HCT116 (cell line): Measurements from ENCODE around the gene STYXL2. TPM values are rescaled to one million over a fixed set of nuclear protein-coding genes. Genes with fewer than 3 reads are reported as not detected.

Experiments used
- ATAC-seq: fragments of 200-7000 bp; cut with Tn5 transposase; 2 replicates; pipeline ENCODE4 v1.9.1; 2020; ENCODE audit warnings: mild to moderate bottlenecking, moderate library complexity
- BruUV-seq: library from RNA; stranded (reverse); fragments of 400-500 nt; replicated peaks from 2 replicates; lab custom pipeline; 2021; lab: Mats Ljungman, UMichigan
- CTCF ChIA-PET: fragments of 300-600 bp; sonication (Branson Sonifier 250); formaldehyde crosslinking; loops from one replicate; lab custom pipeline; 2021; ENCODE audit warnings: antibody characterized with exemption; lab: Charles Lee
- POLR2A ChIA-PET: fragments of 300-600, 350-600 bp; sonication (Branson Sonifier 250); formaldehyde crosslinking; loops from one replicate; lab custom pipeline; 2021; ENCODE audit warnings: antibody characterized with exemption; lab: Charles Lee
- RAD21 ChIA-PET, 2 experiments: fragments of 300-600 bp; sonication (Branson Sonifier 250); formaldehyde crosslinking; loops; one replicate each; lab custom pipeline; 2023; ENCODE audit warnings: low total read pairs in 2 of 2; ENCODE audit not compliant: uncharacterized antibody in 2 of 2, unreplicated experiment in 2 of 2, low non-redundant PET in 1 of 2; lab: Charles Lee
- DNase-seq: peaks from one replicate; pipeline ENCODE4 v3.0.0-alpha.2; 2010; ENCODE audit warnings: low read depth, low spot score
- H2AFZ ChIP-seq: fragments of 200-600 bp; shearing (Covaris generic), sonication (generic); 2 replicates; pipeline ENCODE4 v1.6.1; 2017; ENCODE audit warnings: low read depth, mixed run types, mixed read lengths, antibody characterized with exemption, low read length; ENCODE audit not compliant: poor library complexity, severe bottlenecking
- H3K27ac ChIP-seq: 2 replicates; pipeline ENCODE4 v1.5.1; 2012; ENCODE audit warnings: low read depth, low read length
- H3K27me3 ChIP-seq: fragments of 200-600 bp; sonication (generic); 2 replicates; pipeline ENCODE4 v1.6.1; 2016; ENCODE audit warnings: mixed run types, low read length, mixed read lengths; ENCODE audit not compliant: insufficient read depth
- H3K36me3 ChIP-seq, 2 experiments: fragments of 200-500 bp in 1 of 2; fragments of 200-600 bp in 1 of 2; sonication (Bioruptor generic) in 1 of 2; sonication (generic) in 1 of 2; 2 replicates each; pipeline versions ENCODE4 v1.5.1 to v1.6.1; 2014 to 2016; ENCODE audit warnings: low read length in 2 of 2, inconsistent platforms in 1 of 2, mixed read lengths in 1 of 2, mixed run types in 1 of 2; ENCODE audit not compliant: insufficient read depth in 2 of 2, control insufficient read depth in 1 of 2
- H3K4me1 ChIP-seq, 2 experiments: fragments of 200-600 bp in 1 of 2; sonication (generic) in 1 of 2; 2 replicates each; pipeline versions ENCODE4 v1.5.1 to v1.6.1; 2012 to 2017; ENCODE audit warnings: low read length in 2 of 2, inconsistent platforms in 1 of 2, mild to moderate bottlenecking in 1 of 2, mixed read lengths in 1 of 2, mixed run types in 1 of 2, moderate library complexity in 1 of 2; ENCODE audit not compliant: insufficient read depth in 2 of 2, control insufficient read depth in 1 of 2
- H3K4me2 ChIP-seq: fragments of 200-600 bp; sonication (generic); 2 replicates; pipeline ENCODE4 v1.6.1; 2017; ENCODE audit warnings: mixed run types, low read length, mixed read lengths
- H3K4me3 ChIP-seq, 2 experiments: fragments of 200-600 bp in 1 of 2; sonication (generic) in 1 of 2; replicated peaks in 1 of 2; 2 replicates each; pipeline ENCODE4 v1.5.1; 2011 to 2016; ENCODE audit warnings: low read length in 2 of 2, control low read depth in 1 of 2, low read depth in 1 of 2, mild to moderate bottlenecking in 1 of 2, mixed read lengths in 1 of 2, mixed run types in 1 of 2
- H3K79me2 ChIP-seq: fragments of 200-600 bp; sonication (generic); 2 replicates; pipeline ENCODE4 v1.6.1; 2017; ENCODE audit warnings: mild to moderate bottlenecking, mixed run types, low read length, moderate library complexity, mixed read lengths; ENCODE audit not compliant: insufficient read depth
- H3K9ac ChIP-seq: fragments of 200-600 bp; sonication (generic); 2 replicates; pipeline ENCODE4 v1.6.1; 2016; ENCODE audit warnings: low read length, mixed read lengths
- H3K9me2 ChIP-seq: fragments of 200-600 bp; sonication (generic), shearing (Covaris generic); 2 replicates; pipeline ENCODE4 v1.6.1; 2017; ENCODE audit warnings: mixed run types, mild to moderate bottlenecking, moderate library complexity; ENCODE audit not compliant: insufficient read depth
- H3K9me3 ChIP-seq, 2 experiments: fragments of 200-500 bp in 1 of 2; fragments of 200-600 bp in 1 of 2; sonication (Bioruptor generic) in 1 of 2; sonication (generic) in 1 of 2; 2 replicates each; pipeline ENCODE4 v1.6.1; 2014 to 2017; ENCODE audit warnings: low read length in 2 of 2, mixed read lengths in 2 of 2, inconsistent platforms in 1 of 2, low read depth in 1 of 2, mild to moderate bottlenecking in 1 of 2, mixed run types in 1 of 2, moderate library complexity in 1 of 2; ENCODE audit not compliant: control insufficient read depth in 1 of 2, insufficient read depth in 1 of 2
- H4K20me1 ChIP-seq: fragments of 200-600 bp; sonication (generic), shearing (Covaris generic); 2 replicates; pipeline ENCODE4 v1.6.1; 2017; ENCODE audit warnings: mixed run types, mild to moderate bottlenecking, moderate library complexity; ENCODE audit not compliant: insufficient read depth
- CEBPB ChIP-seq: IDR thresholded peaks from 2 replicates; pipeline ENCODE4 v1.6.1; 2012; ENCODE audit warnings: low read depth
- JUND ChIP-seq: IDR thresholded peaks from 2 replicates; pipeline ENCODE4 v1.6.1; 2012
- TCF7L2 ChIP-seq: IDR thresholded peaks from 2 replicates; pipeline ENCODE4 v1.7.0; 2011; ENCODE audit warnings: borderline replicate concordance, inconsistent platforms; ENCODE audit not compliant: insufficient read depth, insufficient read length; ENCODE audit errors: extremely low read depth
- ZBTB33 ChIP-seq: IDR thresholded peaks from 2 replicates; pipeline ENCODE4 v1.6.1; 2011; ENCODE audit warnings: mild to moderate bottlenecking, low read length, moderate library complexity; ENCODE audit not compliant: insufficient replicate concordance; ENCODE audit errors: extremely low read depth
- ZNF274 ChIP-seq: fragments of 200-500 bp; sonication (Bioruptor generic); IDR thresholded peaks from 2 replicates; pipeline ENCODE4 v1.6.1; 2014; ENCODE audit warnings: mild to moderate bottlenecking, low read depth, low read length, inconsistent platforms
- intact Hi-C: fragments of 100-400 bp; cut with micrococcal nuclease; formaldehyde crosslinking; loops from 2 replicates; pipeline ENCODE4 v1.10.0; 2022
- total RNA-seq: library from RNA; stranded (reverse); gene quantifications from one replicate; pipeline ENCODE4 v1.2.1, GENCODE V29; 2021; ENCODE audit not compliant: unreplicated experiment

Gene STYXL2
- total RNA-seq, 1 experiment from 2014 or later, result not detected

- Histone ChIP-seq H3K4me3 (no peak overlapping the region), H3K4me2 (no peak overlapping the region), H4K20me1 (no peaks in the 10 kb centered on the region), H3K27ac (no peak overlapping the region), H3K9me2 (no peaks in the 10 kb centered on the region), H3K4me1 (peaks cover 0 to 26% of the 10 kb centered on the region in 2 experiments; a peak in 2 of 4 replicates), H3K79me2 (no peaks in the 10 kb centered on the region), H3K36me3 (no peaks in the 10 kb centered on the region), H2AFZ (peak overlapping the region; percentile 79), H3K9ac (no peak overlapping the region), H3K9me3 (no peaks in the 10 kb centered on the region), H3K27me3 (no peaks in the 10 kb centered on the region)
- ChIA-PET RAD21 (no interaction called here), CTCF (no interaction called here), POLR2A (no interaction called here)
- TF ChIP-seq ZNF274 (no peak), ZBTB33 (no peak), TCF7L2 (no peak), CEBPB (no peak)
- DNase-seq, result no peak
- ATAC-seq, result no peak
- no TSS peak for BruUV-seq
- intact Hi-C loops, result no loop called here
These were observed 11.6 kb downstream of the STYXL2 start for GRCh38 chr1:167105271-167106118.

- POLR2A ChIA-PET, result no interaction called here
- RAD21 ChIA-PET, result no interaction called here
- CTCF ChIA-PET, result no interaction called here
- BruUV-seq, result no TSS peak
- Histone ChIP-seq H3K4me1 (peaks cover 0 to 26% of the 10 kb centered on the region in 2 experiments; a peak in 2 of 4 replicates), H3K36me3 (no peaks in the 10 kb centered on the region), H3K4me3 (no peak overlapping the region), H4K20me1 (no peaks in the 10 kb centered on the region), H3K4me2 (no peak overlapping the region), H2AFZ (peak overlapping the region; percentile 79), H3K9ac (no peak overlapping the region), H3K9me3 (no peaks in the 10 kb centered on the region), H3K27ac (no peak overlapping the region), H3K9me2 (no peaks in the 10 kb centered on the region), H3K79me2 (no peaks in the 10 kb centered on the region), H3K27me3 (no peaks in the 10 kb centered on the region)
- DNase-seq, result no peak
- no peak for ATAC-seq
- intact Hi-C loops, result no loop called here
- no peak for TF ChIP-seq JUND
These were observed 12.2 kb downstream of the STYXL2 start for GRCh38 chr1:167106119-167106461.
